GM18907 (cell line): ENCODE results near the gene TRIM47.
"Not testable (repeated sequence)": the region's sequence is repeated elsewhere in the genome, so short reads cannot be mapped to it uniquely, and the experiment has no call there.

Experiments used
- ATAC-seq: cut with Tn5 transposase; IDR thresholded peaks from one replicate; pipeline ENCODE4 v1.9.1; 2021; ENCODE audit warnings: mild to moderate bottlenecking, moderate library complexity; ENCODE audit not compliant: unreplicated experiment

The TRIM47 gene

GRCh38 chr17:75872434-75873351 lies 5.7 kb downstream of the TRIM47 start:
- no peak for ATAC-seq

- ATAC-seq, result not testable (repeated sequence)
Measured at GRCh38 chr17:75870228-75870627, 8.2 kb downstream of the TRIM47 start.

GRCh38 chr17:75869282-75870141 lies 8.9 kb downstream of the TRIM47 start:
- no peak for ATAC-seq

GRCh38 chr17:75868730-75869281 lies 9.6 kb downstream of the TRIM47 start:
- not testable (repeated sequence) for ATAC-seq

GRCh38 chr17:75865404-75866188 lies 12.8 kb downstream of the TRIM47 start:
- ATAC-seq, result not testable (repeated sequence)

- ATAC-seq, result not testable (repeated sequence)
Measured at GRCh38 chr17:75864887-75865286, 13.5 kb downstream of the TRIM47 start.

- ATAC-seq, result peak; percentile 84
Measured at GRCh38 chr17:75864448-75864871, 13.9 kb downstream of the TRIM47 start.

- ATAC-seq, result no peak
Measured at GRCh38 chr17:75861927-75862317, 16.5 kb downstream of the TRIM47 start.

- not testable (repeated sequence) for ATAC-seq
Measured at GRCh38 chr17:75859358-75859757, 19.0 kb downstream of the TRIM47 start.

GRCh38 chr17:75856062-75856756 lies 22.2 kb downstream of the TRIM47 start:
- peak; percentile 1 for ATAC-seq

GRCh38 chr17:75855310-75856061 lies 22.9 kb downstream of the TRIM47 start, which contains the start of gene WBP2:
Gene WBP2 (minus strand): TSS chr17:75855335. CDS start chr17:75855297, 38 bp downstream.
- peak; percentile 86 for ATAC-seq

GRCh38 chr17:75854881-75855309 lies 23.5 kb downstream of the TRIM47 start:
- no peak for ATAC-seq

GRCh38 chr17:75854101-75854748 lies 24.2 kb downstream of the TRIM47 start:
- no peak for ATAC-seq

- ATAC-seq, result no peak
Measured at GRCh38 chr17:75853433-75853832, 24.9 kb downstream of the TRIM47 start.

GRCh38 chr17:75851693-75851991 lies 26.7 kb downstream of the TRIM47 start:
- not testable (repeated sequence) for ATAC-seq

- no peak for ATAC-seq
Measured at GRCh38 chr17:75850928-75851692, 27.3 kb downstream of the TRIM47 start.

- ATAC-seq, result no peak
Measured at GRCh38 chr17:75849724-75850123, 28.7 kb downstream of the TRIM47 start.

GRCh38 chr17:75849279-75849646 lies 29.1 kb downstream of the TRIM47 start:
- no peak for ATAC-seq
